ENCODE data around the gene FBXO48. TPM values are rescaled to one million over a fixed set of nuclear protein-coding genes. Genes with fewer than 3 reads are reported as not detected.

Gene FBXO48
- total RNA-seq, 1 experiment from 2014 or later, result 0.74 TPM

DNA sequence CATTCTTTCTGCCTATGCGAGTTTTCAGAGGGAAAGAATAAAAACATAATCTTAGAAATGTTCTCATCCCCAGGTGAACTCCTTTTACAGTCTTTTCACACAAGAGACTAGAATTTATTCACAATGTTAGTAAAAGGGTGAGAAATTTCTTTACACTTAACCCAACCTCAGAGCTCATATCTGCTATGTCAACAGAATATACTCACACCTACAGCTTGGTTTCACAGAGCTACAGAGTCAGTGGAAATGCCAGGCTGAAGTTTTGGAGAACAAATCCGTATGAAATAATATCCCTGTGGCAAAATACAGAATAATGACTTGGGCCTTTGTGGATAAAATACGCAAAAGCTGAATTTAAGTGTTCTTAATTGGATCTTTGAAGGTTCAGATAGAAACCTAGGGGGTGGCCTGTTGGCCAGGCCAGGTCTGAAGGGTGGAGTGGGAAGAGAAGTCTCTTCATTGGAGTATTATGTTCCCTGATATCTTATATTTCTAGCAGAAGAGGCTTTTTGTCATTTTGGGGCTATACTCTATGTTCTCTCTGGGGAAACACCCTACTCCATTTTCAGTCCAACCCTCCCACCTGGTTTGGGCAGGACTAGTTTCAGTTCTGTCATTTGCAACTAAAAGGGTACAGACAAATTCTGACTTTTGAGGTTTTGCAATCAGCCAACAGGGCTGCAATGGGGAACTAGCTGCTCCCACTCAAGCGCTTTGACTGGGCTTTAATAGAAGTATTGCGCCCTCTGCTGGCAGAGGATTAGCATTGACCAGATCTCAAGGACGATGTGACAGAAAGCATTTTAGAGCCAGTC lies 25.7 kb downstream of the FBXO48 start:
- ATAC-seq (peak; percentile 96), DNase-seq (ENCODE audit: low read depth, low spot score) (peak; percentile 54)
- Histone ChIP-seq H3K36me3 (ENCODE audit: control insufficient read depth, insufficient read depth, low read length) (no peaks in the 10 kb centered on the region), H3K9me3 (ENCODE audit: control insufficient read depth, insufficient read depth, low read depth, low read length) (no peaks in the 10 kb centered on the region), H3K27me3 (ENCODE audit: control insufficient read depth, insufficient read depth, low read length) (0 out of 2 replicates have a peak, but pooled peaks cover 4% of the 10 kb centered on the region), H3K4me1 (ENCODE audit: control insufficient read depth, insufficient read depth, low read length) (peaks cover 7% of the 10 kb centered on the region; the same call in 1 of the 2 replicates), H3K4me3 (ENCODE audit: low read depth in 2 of 2, low read length in 2 of 2) (no peak overlapping the region), H3K27ac (ENCODE audit: low read length) (no peak overlapping the region)
- CTCF ChIA-PET, result interaction anchor here (1.0 to 1.4 kb wide), 3 partner anchors 83 to 149 kb away, joined by 3 to 4 read pairs (median 4); no protein-coding TSS in a partner anchor
- TF ChIP-seq, protein P1, sequence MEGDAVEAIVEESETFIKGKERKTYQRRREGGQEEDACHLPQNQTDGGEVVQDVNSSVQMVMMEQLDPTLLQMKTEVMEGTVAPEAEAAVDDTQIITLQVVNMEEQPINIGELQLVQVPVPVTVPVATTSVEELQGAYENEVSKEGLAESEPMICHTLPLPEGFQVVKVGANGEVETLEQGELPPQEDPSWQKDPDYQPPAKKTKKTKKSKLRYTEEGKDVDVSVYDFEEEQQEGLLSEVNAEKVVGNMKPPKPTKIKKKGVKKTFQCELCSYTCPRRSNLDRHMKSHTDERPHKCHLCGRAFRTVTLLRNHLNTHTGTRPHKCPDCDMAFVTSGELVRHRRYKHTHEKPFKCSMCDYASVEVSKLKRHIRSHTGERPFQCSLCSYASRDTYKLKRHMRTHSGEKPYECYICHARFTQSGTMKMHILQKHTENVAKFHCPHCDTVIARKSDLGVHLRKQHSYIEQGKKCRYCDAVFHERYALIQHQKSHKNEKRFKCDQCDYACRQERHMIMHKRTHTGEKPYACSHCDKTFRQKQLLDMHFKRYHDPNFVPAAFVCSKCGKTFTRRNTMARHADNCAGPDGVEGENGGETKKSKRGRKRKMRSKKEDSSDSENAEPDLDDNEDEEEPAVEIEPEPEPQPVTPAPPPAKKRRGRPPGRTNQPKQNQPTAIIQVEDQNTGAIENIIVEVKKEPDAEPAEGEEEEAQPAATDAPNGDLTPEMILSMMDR (IDR thresholded peaks at IDR 0.05), result peak; percentile 89
- TF ChIP-seq POLR2AphosphoS5 (IDR thresholded peaks at IDR 0.05; ENCODE audit: low read depth, low read length), result no peak
- TF ChIP-seq SIN3A (IDR thresholded peaks at IDR 0.05; ENCODE audit: borderline replicate concordance, insufficient read depth, low read depth, low read length), result no peak
- TF ChIP-seq, protein P2, sequence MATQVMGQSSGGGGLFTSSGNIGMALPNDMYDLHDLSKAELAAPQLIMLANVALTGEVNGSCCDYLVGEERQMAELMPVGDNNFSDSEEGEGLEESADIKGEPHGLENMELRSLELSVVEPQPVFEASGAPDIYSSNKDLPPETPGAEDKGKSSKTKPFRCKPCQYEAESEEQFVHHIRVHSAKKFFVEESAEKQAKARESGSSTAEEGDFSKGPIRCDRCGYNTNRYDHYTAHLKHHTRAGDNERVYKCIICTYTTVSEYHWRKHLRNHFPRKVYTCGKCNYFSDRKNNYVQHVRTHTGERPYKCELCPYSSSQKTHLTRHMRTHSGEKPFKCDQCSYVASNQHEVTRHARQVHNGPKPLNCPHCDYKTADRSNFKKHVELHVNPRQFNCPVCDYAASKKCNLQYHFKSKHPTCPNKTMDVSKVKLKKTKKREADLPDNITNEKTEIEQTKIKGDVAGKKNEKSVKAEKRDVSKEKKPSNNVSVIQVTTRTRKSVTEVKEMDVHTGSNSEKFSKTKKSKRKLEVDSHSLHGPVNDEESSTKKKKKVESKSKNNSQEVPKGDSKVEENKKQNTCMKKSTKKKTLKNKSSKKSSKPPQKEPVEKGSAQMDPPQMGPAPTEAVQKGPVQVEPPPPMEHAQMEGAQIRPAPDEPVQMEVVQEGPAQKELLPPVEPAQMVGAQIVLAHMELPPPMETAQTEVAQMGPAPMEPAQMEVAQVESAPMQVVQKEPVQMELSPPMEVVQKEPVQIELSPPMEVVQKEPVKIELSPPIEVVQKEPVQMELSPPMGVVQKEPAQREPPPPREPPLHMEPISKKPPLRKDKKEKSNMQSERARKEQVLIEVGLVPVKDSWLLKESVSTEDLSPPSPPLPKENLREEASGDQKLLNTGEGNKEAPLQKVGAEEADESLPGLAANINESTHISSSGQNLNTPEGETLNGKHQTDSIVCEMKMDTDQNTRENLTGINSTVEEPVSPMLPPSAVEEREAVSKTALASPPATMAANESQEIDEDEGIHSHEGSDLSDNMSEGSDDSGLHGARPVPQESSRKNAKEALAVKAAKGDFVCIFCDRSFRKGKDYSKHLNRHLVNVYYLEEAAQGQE (IDR thresholded peaks at IDR 0.05; ENCODE audit: insufficient read depth in 1 of 2, low read depth in 2 of 2, low read length in 1 of 2), result no peak
- in situ Hi-C loops (cut with HindIII; ENCODE audit: low pct_unique_long_range_greater_than_20kb, low sequenced_read_pairs), result no loop called here
- no TSS peak for BruUV-seq (replicated peaks)
- intact Hi-C loops (cut with micrococcal nuclease; ENCODE audit: unreplicated experiment), result loop anchor here (5.0 kb wide), 2 partner anchors 244 to 319 kb away; no protein-coding TSS in a partner anchor
- POLR2A ChIA-PET, result no interaction called here

DNA sequence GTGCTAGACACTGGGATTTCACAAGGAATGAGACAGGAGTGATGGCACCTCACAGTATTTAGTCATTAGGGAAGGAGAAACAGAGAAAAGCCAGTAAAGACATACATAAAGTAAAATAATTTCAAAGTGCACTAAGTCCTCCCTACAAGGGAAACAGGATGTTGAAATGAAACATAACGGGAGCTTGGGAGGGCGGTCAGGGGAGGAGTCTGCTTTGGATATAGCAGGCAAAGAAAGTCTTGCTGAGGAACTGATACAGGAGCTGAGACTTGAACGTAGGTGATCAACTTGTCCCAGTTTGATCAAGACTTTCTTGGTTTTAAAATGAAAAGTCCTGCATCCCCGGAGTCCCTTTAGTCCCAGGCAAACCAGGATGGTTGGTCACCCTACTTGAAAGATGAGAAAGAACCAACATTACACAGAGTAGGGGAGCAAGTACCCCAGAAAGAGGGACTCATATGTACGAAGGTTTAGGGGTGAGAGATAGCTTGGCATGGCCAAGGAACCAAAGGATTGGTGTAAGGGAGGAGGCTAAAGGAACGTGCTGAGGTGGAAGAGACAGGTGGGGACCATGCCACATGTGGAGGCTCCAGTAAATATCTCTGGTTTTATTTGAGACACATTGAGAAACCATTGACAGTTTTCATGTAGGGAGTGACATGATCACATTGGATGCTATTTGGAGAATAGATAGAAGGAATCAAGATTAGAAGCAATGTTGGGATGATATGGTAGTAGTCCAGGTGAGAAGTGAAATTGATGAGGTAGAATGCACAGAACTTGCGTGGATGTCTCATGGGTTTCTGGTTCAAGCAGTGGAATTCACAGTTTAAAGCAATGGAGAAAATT lies 28.4 kb downstream of the FBXO48 start:
- H3K4me1 ChIP-seq (ENCODE audit: control insufficient read depth, insufficient read depth, low read length), result 0 out of 2 replicates have a peak, but pooled peaks cover 3% of the 10 kb centered on the region
- ChIA-PET CTCF (no interaction called here), POLR2A (no interaction called here)
- ATAC-seq, result no peak
- H3K9me3 ChIP-seq (ENCODE audit: control insufficient read depth, insufficient read depth, low read depth, low read length), result no peaks in the 10 kb centered on the region
- no peak for DNase-seq (ENCODE audit: low read depth, low spot score)
- TF ChIP-seq TCF7L2 (IDR thresholded peaks at IDR 0.05; ENCODE audit: low read depth, low read length) (no peak), POLR2AphosphoS5 (IDR thresholded peaks at IDR 0.05; ENCODE audit: low read depth, low read length) (no peak), SIN3A (IDR thresholded peaks at IDR 0.05; ENCODE audit: borderline replicate concordance, insufficient read depth, low read depth, low read length) (no peak)
- TF ChIP-seq, protein P1 (IDR thresholded peaks at IDR 0.05), result no peak
- TF ChIP-seq, protein P2 (IDR thresholded peaks at IDR 0.05; ENCODE audit: insufficient read depth in 1 of 2, low read depth in 2 of 2, low read length in 1 of 2), result no peak
- no peak overlapping the region for H3K27ac ChIP-seq (ENCODE audit: low read length)
- H3K36me3 ChIP-seq (ENCODE audit: control insufficient read depth, insufficient read depth, low read length), result no peaks in the 10 kb centered on the region
- intact Hi-C loops (cut with micrococcal nuclease; ENCODE audit: unreplicated experiment), result loop anchor here (2.0 kb wide), 1 partner anchor 76 kb away; no protein-coding TSS in a partner anchor
- no peak overlapping the region for H3K4me3 ChIP-seq (ENCODE audit: low read depth in 2 of 2, low read length in 2 of 2)
- 0 out of 2 replicates have a peak, but pooled peaks cover 2% of the 10 kb centered on the region for H3K27me3 ChIP-seq (ENCODE audit: control insufficient read depth, insufficient read depth, low read length)
- no TSS peak for BruUV-seq (replicated peaks)
- in situ Hi-C loops (cut with HindIII; ENCODE audit: low pct_unique_long_range_greater_than_20kb, low sequenced_read_pairs), result no loop called here

Data from Panc1 (cell line).